Measurements from ENCODE around the gene PSMB11.

PSMB11 gene

GRCh38 chr14:23052671-23053070 is 10.7 kb downstream of the PSMB11 start:
- no peak overlapping the region for H3K4me3 ChIP-seq (ENCODE audit: low read length in 2 of 2)
- peaks cover 11 to 13% of the 10 kb centered on the region in 2 donors for H3K4me1 ChIP-seq (ENCODE audit: control insufficient read depth in 2 of 2, insufficient read depth in 2 of 2, low read length in 2 of 2)
- H3K9ac ChIP-seq (ENCODE audit: low read depth in 1 of 2, low read length in 2 of 2): no peak overlapping the region
- no peak overlapping the region for H3K27ac ChIP-seq (ENCODE audit: low read depth in 2 of 2, low read length in 2 of 2)
- no peaks in the 10 kb centered on the region for H3K36me3 ChIP-seq (ENCODE audit: control insufficient read depth in 2 of 2, insufficient read depth in 2 of 2, low read length in 2 of 2)
- H3K9me3 ChIP-seq (ENCODE audit: control insufficient read depth in 2 of 2, low read length in 2 of 2): no peaks in the 10 kb centered on the region
- H3K27me3 ChIP-seq (ENCODE audit: control insufficient read depth in 2 of 2, insufficient read depth in 2 of 2, low read length in 2 of 2): no peaks in the 10 kb centered on the region

DNA sequence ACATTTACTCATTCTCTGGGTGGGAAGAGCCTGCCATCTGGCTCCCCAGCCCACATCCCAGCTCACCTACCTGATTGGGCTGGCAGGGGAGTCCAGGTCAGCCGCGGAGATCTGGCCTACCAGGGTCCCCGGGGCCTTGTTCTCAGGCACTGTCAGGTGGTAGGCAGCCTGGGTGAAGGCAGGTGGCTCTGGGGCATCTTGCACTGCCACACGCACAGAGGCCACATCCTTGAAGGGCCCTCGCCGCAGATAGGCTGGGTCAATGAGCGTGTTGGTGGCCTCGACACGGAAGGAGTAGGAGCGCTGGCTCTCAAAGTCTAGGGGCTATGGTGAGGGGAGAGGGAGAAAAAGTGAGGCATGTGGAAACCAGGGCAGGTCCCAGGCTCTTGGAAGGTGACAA is 11.4 kb downstream of the PSMB11 start:
- H3K27me3 ChIP-seq (ENCODE audit: control insufficient read depth in 2 of 2, insufficient read depth in 2 of 2, low read length in 2 of 2): no peaks in the 10 kb centered on the region
- H3K36me3 ChIP-seq (ENCODE audit: control insufficient read depth in 2 of 2, insufficient read depth in 2 of 2, low read length in 2 of 2): no peaks in the 10 kb centered on the region
- no peak overlapping the region for H3K4me3 ChIP-seq (ENCODE audit: low read length in 2 of 2)
- H3K27ac ChIP-seq (ENCODE audit: low read depth in 2 of 2, low read length in 2 of 2): no peak overlapping the region
- no peak overlapping the region for H3K9ac ChIP-seq (ENCODE audit: low read depth in 1 of 2, low read length in 2 of 2)
- peaks cover 14 to 17% of the 10 kb centered on the region in 2 donors for H3K4me1 ChIP-seq (ENCODE audit: control insufficient read depth in 2 of 2, insufficient read depth in 2 of 2, low read length in 2 of 2)
- H3K9me3 ChIP-seq (ENCODE audit: control insufficient read depth in 2 of 2, low read length in 2 of 2): no peaks in the 10 kb centered on the region

DNA sequence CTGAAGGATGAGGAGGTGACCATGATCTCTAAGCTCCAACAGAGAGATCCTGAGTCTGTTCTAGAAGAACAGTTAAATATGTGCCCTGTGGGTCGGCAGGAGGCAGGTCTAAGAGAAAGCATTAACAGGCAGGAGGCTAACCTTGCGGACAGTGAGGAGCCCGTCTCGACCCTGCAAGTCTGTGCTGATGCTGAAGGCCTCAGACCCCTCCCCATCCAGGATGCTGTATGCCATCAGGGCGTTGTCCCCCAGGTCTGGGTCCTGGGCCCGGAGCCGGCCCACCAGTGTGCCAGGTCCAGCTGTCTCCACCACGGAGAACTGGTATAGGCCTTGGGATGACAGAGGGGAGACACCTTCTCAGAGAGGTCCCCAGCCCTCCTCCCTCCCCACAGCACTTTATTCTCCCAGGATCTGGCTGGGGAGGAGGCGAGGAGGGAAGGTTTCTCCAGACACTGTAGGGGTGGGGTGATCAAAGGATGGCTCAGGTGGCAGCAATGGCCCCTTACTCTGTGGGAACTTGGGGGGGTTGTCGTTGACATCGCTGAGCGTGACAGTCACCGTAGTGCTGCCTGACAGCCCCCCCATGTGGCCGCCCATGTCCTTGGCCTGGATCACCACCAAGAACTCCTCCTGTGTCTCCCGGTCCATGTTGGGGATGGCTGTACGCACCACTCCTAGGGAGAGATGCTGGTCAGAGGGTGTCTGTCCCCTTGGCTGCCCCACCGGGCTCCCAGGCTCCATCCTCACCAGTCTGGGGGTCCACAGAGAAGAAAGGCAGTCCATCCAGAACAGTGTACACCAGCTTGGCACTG is 12.2 kb downstream of the PSMB11 start:
- H3K9me3 ChIP-seq (ENCODE audit: control insufficient read depth in 2 of 2, low read length in 2 of 2): no peaks in the 10 kb centered on the region
- H3K4me1 ChIP-seq (ENCODE audit: control insufficient read depth in 2 of 2, insufficient read depth in 2 of 2, low read length in 2 of 2): peaks cover 14 to 17% of the 10 kb centered on the region in 2 donors
- no peak overlapping the region for H3K4me3 ChIP-seq (ENCODE audit: low read length in 2 of 2)
- H3K9ac ChIP-seq (ENCODE audit: low read depth in 1 of 2, low read length in 2 of 2): no peak overlapping the region
- no peak overlapping the region for H3K27ac ChIP-seq (ENCODE audit: low read depth in 2 of 2, low read length in 2 of 2)
- no peaks in the 10 kb centered on the region for H3K27me3 ChIP-seq (ENCODE audit: control insufficient read depth in 2 of 2, insufficient read depth in 2 of 2, low read length in 2 of 2)
- H3K36me3 ChIP-seq (ENCODE audit: control insufficient read depth in 2 of 2, insufficient read depth in 2 of 2, low read length in 2 of 2): peaks cover 7% of the 10 kb centered on the region in 2 donors

- no peaks in the 10 kb centered on the region for H3K27me3 ChIP-seq (ENCODE audit: control insufficient read depth in 2 of 2, insufficient read depth in 2 of 2, low read length in 2 of 2)
- no peak overlapping the region for H3K27ac ChIP-seq (ENCODE audit: low read depth in 2 of 2, low read length in 2 of 2)
- no peaks in the 10 kb centered on the region for H3K9me3 ChIP-seq (ENCODE audit: control insufficient read depth in 2 of 2, low read length in 2 of 2)
- no peak overlapping the region for H3K9ac ChIP-seq (ENCODE audit: low read depth in 1 of 2, low read length in 2 of 2)
- peaks cover 14 to 17% of the 10 kb centered on the region in 2 donors for H3K4me1 ChIP-seq (ENCODE audit: control insufficient read depth in 2 of 2, insufficient read depth in 2 of 2, low read length in 2 of 2)
- peaks cover 12 to 14% of the 10 kb centered on the region in 2 donors for H3K36me3 ChIP-seq (ENCODE audit: control insufficient read depth in 2 of 2, insufficient read depth in 2 of 2, low read length in 2 of 2)
- no peak overlapping the region for H3K4me3 ChIP-seq (ENCODE audit: low read length in 2 of 2)
Observed at GRCh38 chr14:23055147-23055550, 13.1 kb downstream of the PSMB11 start.

DNA sequence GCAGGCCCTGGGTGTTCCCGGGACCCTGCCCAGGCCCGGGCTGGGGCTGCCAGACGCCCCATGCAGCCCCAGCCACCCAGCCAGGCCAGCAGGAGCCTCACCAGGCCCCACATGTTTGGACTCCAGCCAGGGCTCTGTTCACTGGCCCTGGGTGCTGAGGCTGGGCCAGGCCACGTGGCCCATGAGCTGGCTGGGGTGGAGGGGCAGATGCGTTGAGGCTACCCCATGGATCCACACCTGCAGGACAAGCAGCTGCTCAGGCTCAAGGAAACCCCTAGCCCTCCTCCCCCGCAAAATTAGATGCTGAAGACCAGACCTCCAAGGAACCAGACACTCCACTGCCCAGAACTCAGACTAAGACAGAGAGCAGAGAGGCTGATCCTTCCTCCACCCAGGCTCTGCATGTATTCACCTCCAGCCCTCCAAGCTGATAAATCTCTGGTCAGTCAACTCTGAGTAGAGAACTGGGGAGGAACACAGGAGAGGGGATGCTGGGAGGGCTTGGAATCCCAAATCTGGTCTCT is 13.7 kb downstream of the PSMB11 start:
- Histone ChIP-seq H3K36me3 (ENCODE audit: control insufficient read depth in 2 of 2, insufficient read depth in 2 of 2, low read length in 2 of 2) (peaks cover 15 to 19% of the 10 kb centered on the region in 2 donors), H3K27me3 (ENCODE audit: control insufficient read depth in 2 of 2, insufficient read depth in 2 of 2, low read length in 2 of 2) (no peaks in the 10 kb centered on the region), H3K27ac (ENCODE audit: low read depth in 2 of 2, low read length in 2 of 2) (no peak overlapping the region), H3K4me3 (ENCODE audit: low read length in 2 of 2) (peak overlapping the region in 1 of 2 donors; percentile 71), H3K4me1 (ENCODE audit: control insufficient read depth in 2 of 2, insufficient read depth in 2 of 2, low read length in 2 of 2) (peaks cover 14 to 17% of the 10 kb centered on the region in 2 donors), H3K9me3 (ENCODE audit: control insufficient read depth in 2 of 2, low read length in 2 of 2) (no peaks in the 10 kb centered on the region), H3K9ac (ENCODE audit: low read depth in 1 of 2, low read length in 2 of 2) (no peak overlapping the region)

- H3K4me3 ChIP-seq (ENCODE audit: low read length in 2 of 2): peak overlapping the region; percentile 71 to 76
- no peaks in the 10 kb centered on the region for H3K27me3 ChIP-seq (ENCODE audit: control insufficient read depth in 2 of 2, insufficient read depth in 2 of 2, low read length in 2 of 2)
- H3K27ac ChIP-seq (ENCODE audit: low read depth in 2 of 2, low read length in 2 of 2): no peak overlapping the region
- peak overlapping the region in 1 of 2 donors; percentile 26 for H3K9ac ChIP-seq (ENCODE audit: low read depth in 1 of 2, low read length in 2 of 2)
- H3K36me3 ChIP-seq (ENCODE audit: control insufficient read depth in 2 of 2, insufficient read depth in 2 of 2, low read length in 2 of 2): peaks cover 21 to 25% of the 10 kb centered on the region in 2 donors
- no peaks in the 10 kb centered on the region for H3K9me3 ChIP-seq (ENCODE audit: control insufficient read depth in 2 of 2, low read length in 2 of 2)
- peaks cover 14 to 17% of the 10 kb centered on the region in 2 donors for H3K4me1 ChIP-seq (ENCODE audit: control insufficient read depth in 2 of 2, insufficient read depth in 2 of 2, low read length in 2 of 2)
Observed at GRCh38 chr14:23056145-23056955, 14.3 kb downstream of the PSMB11 start.

GRCh38 chr14:23056956-23057756 is 15.1 kb downstream of the PSMB11 start, which contains the start of gene CDH24:
TSS of gene CDH24 (minus strand) at chr14:23057520. CDS start at chr14:23055733, 1,787 bp downstream.
- Histone ChIP-seq H3K27ac (ENCODE audit: low read depth in 2 of 2, low read length in 2 of 2) (peak within 1 kb of the TSS in 1 of 2 donors; percentile 32), H3K4me3 (ENCODE audit: low read length in 2 of 2) (peak within 1 kb of the TSS; percentile 71 to 76), H3K27me3 (ENCODE audit: control insufficient read depth in 2 of 2, insufficient read depth in 2 of 2, low read length in 2 of 2) (no peaks in the 10 kb centered on the region), H3K9ac (ENCODE audit: low read depth in 1 of 2, low read length in 2 of 2) (peak within 1 kb of the TSS; percentile 32 to 65), H3K4me1 (ENCODE audit: control insufficient read depth in 2 of 2, insufficient read depth in 2 of 2, low read length in 2 of 2) (peaks cover 14 to 17% of the 10 kb centered on the region in 2 donors), H3K36me3 (ENCODE audit: control insufficient read depth in 2 of 2, insufficient read depth in 2 of 2, low read length in 2 of 2) (peaks cover 24 to 29% of the 10 kb centered on the region in 2 donors), H3K9me3 (ENCODE audit: control insufficient read depth in 2 of 2, low read length in 2 of 2) (no peaks in the 10 kb centered on the region)

GRCh38 chr14:23057757-23058653 is 16.0 kb downstream of the PSMB11 start:
- Histone ChIP-seq H3K9me3 (ENCODE audit: control insufficient read depth in 2 of 2, low read length in 2 of 2) (no peaks in the 10 kb centered on the region), H3K36me3 (ENCODE audit: control insufficient read depth in 2 of 2, insufficient read depth in 2 of 2, low read length in 2 of 2) (peaks cover 33 to 37% of the 10 kb centered on the region in 2 donors), H3K27ac (ENCODE audit: low read depth in 2 of 2, low read length in 2 of 2) (peak overlapping the region in 1 of 2 donors; percentile 32), H3K27me3 (ENCODE audit: control insufficient read depth in 2 of 2, insufficient read depth in 2 of 2, low read length in 2 of 2) (no peaks in the 10 kb centered on the region), H3K4me3 (ENCODE audit: low read length in 2 of 2) (peak overlapping the region; percentile 71 to 76), H3K4me1 (ENCODE audit: control insufficient read depth in 2 of 2, insufficient read depth in 2 of 2, low read length in 2 of 2) (peaks cover 14 to 17% of the 10 kb centered on the region in 2 donors), H3K9ac (ENCODE audit: low read depth in 1 of 2, low read length in 2 of 2) (peak overlapping the region; percentile 32 to 65)
